HCT116 (cell line): ENCODE results near the gene KLHL25. TPM values are rescaled to one million over a fixed set of nuclear protein-coding genes. Genes with fewer than 3 reads are reported as not detected.

ENCODE experiments used
- ATAC-seq: fragments of 200-7000 bp; cut with Tn5 transposase; 2 replicates; pipeline ENCODE4 v1.9.1; 2020; ENCODE audit warnings: mild to moderate bottlenecking, moderate library complexity
- BruUV-seq: library from RNA; stranded (reverse); fragments of 400-500 nt; replicated peaks from 2 replicates; lab custom pipeline; 2021; lab: Mats Ljungman, UMichigan
- CTCF ChIA-PET: fragments of 300-600 bp; sonication (Branson Sonifier 250); formaldehyde crosslinking; loops from one replicate; lab custom pipeline; 2021; ENCODE audit warnings: antibody characterized with exemption; lab: Charles Lee
- POLR2A ChIA-PET: fragments of 300-600, 350-600 bp; sonication (Branson Sonifier 250); formaldehyde crosslinking; loops from one replicate; lab custom pipeline; 2021; ENCODE audit warnings: antibody characterized with exemption; lab: Charles Lee
- RAD21 ChIA-PET, 2 experiments: fragments of 300-600 bp; sonication (Branson Sonifier 250); formaldehyde crosslinking; loops; one replicate each; lab custom pipeline; 2023; ENCODE audit warnings: low total read pairs in 2 of 2; ENCODE audit not compliant: uncharacterized antibody in 2 of 2, unreplicated experiment in 2 of 2, low non-redundant PET in 1 of 2; lab: Charles Lee
- DNase-seq: peaks from one replicate; pipeline ENCODE4 v3.0.0-alpha.2; 2010; ENCODE audit warnings: low read depth, low spot score
- H2AFZ ChIP-seq: fragments of 200-600 bp; shearing (Covaris generic), sonication (generic); 2 replicates; pipeline ENCODE4 v1.6.1; 2017; ENCODE audit warnings: low read depth, mixed run types, mixed read lengths, antibody characterized with exemption, low read length; ENCODE audit not compliant: poor library complexity, severe bottlenecking
- H3K27ac ChIP-seq: 2 replicates; pipeline ENCODE4 v1.5.1; 2012; ENCODE audit warnings: low read depth, low read length
- H3K27me3 ChIP-seq: fragments of 200-600 bp; sonication (generic); 2 replicates; pipeline ENCODE4 v1.6.1; 2016; ENCODE audit warnings: mixed run types, low read length, mixed read lengths; ENCODE audit not compliant: insufficient read depth
- H3K36me3 ChIP-seq, 2 experiments: fragments of 200-500 bp in 1 of 2; fragments of 200-600 bp in 1 of 2; sonication (Bioruptor generic) in 1 of 2; sonication (generic) in 1 of 2; 2 replicates each; pipeline versions ENCODE4 v1.5.1 to v1.6.1; 2014 to 2016; ENCODE audit warnings: low read length in 2 of 2, inconsistent platforms in 1 of 2, mixed read lengths in 1 of 2, mixed run types in 1 of 2; ENCODE audit not compliant: insufficient read depth in 2 of 2, control insufficient read depth in 1 of 2
- H3K4me1 ChIP-seq, 2 experiments: fragments of 200-600 bp in 1 of 2; sonication (generic) in 1 of 2; 2 replicates each; pipeline versions ENCODE4 v1.5.1 to v1.6.1; 2012 to 2017; ENCODE audit warnings: low read length in 2 of 2, inconsistent platforms in 1 of 2, mild to moderate bottlenecking in 1 of 2, mixed read lengths in 1 of 2, mixed run types in 1 of 2, moderate library complexity in 1 of 2; ENCODE audit not compliant: insufficient read depth in 2 of 2, control insufficient read depth in 1 of 2
- H3K4me2 ChIP-seq: fragments of 200-600 bp; sonication (generic); 2 replicates; pipeline ENCODE4 v1.6.1; 2017; ENCODE audit warnings: mixed run types, low read length, mixed read lengths
- H3K4me3 ChIP-seq, 2 experiments: fragments of 200-600 bp in 1 of 2; sonication (generic) in 1 of 2; replicated peaks in 1 of 2; 2 replicates each; pipeline ENCODE4 v1.5.1; 2011 to 2016; ENCODE audit warnings: low read length in 2 of 2, control low read depth in 1 of 2, low read depth in 1 of 2, mild to moderate bottlenecking in 1 of 2, mixed read lengths in 1 of 2, mixed run types in 1 of 2
- H3K79me2 ChIP-seq: fragments of 200-600 bp; sonication (generic); 2 replicates; pipeline ENCODE4 v1.6.1; 2017; ENCODE audit warnings: mild to moderate bottlenecking, mixed run types, low read length, moderate library complexity, mixed read lengths; ENCODE audit not compliant: insufficient read depth
- H3K9ac ChIP-seq: fragments of 200-600 bp; sonication (generic); 2 replicates; pipeline ENCODE4 v1.6.1; 2016; ENCODE audit warnings: low read length, mixed read lengths
- H3K9me2 ChIP-seq: fragments of 200-600 bp; sonication (generic), shearing (Covaris generic); 2 replicates; pipeline ENCODE4 v1.6.1; 2017; ENCODE audit warnings: mixed run types, mild to moderate bottlenecking, moderate library complexity; ENCODE audit not compliant: insufficient read depth
- H3K9me3 ChIP-seq, 2 experiments: fragments of 200-500 bp in 1 of 2; fragments of 200-600 bp in 1 of 2; sonication (Bioruptor generic) in 1 of 2; sonication (generic) in 1 of 2; 2 replicates each; pipeline ENCODE4 v1.6.1; 2014 to 2017; ENCODE audit warnings: low read length in 2 of 2, mixed read lengths in 2 of 2, inconsistent platforms in 1 of 2, low read depth in 1 of 2, mild to moderate bottlenecking in 1 of 2, mixed run types in 1 of 2, moderate library complexity in 1 of 2; ENCODE audit not compliant: control insufficient read depth in 1 of 2, insufficient read depth in 1 of 2
- H4K20me1 ChIP-seq: fragments of 200-600 bp; sonication (generic), shearing (Covaris generic); 2 replicates; pipeline ENCODE4 v1.6.1; 2017; ENCODE audit warnings: mixed run types, mild to moderate bottlenecking, moderate library complexity; ENCODE audit not compliant: insufficient read depth
- CBX3 ChIP-seq: IDR thresholded peaks from 2 replicates; pipeline ENCODE4 v1.6.1; 2012; ENCODE audit warnings: low read depth
- EGR1 ChIP-seq: IDR thresholded peaks from 2 replicates; pipeline ENCODE4 v1.6.1; 2012; ENCODE audit warnings: low read depth
- EZH2 ChIP-seq: fragments of 200-600 bp; sonication (generic); IDR thresholded peaks from 2 replicates; pipeline ENCODE4 v1.6.1; 2017; ENCODE audit warnings: antibody characterized with exemption, mixed run types
- FOSL1 ChIP-seq: IDR thresholded peaks from 2 replicates; pipeline ENCODE4 v1.6.1; 2012; ENCODE audit warnings: low read depth
- JUND ChIP-seq: IDR thresholded peaks from 2 replicates; pipeline ENCODE4 v1.6.1; 2012
- MAX ChIP-seq: IDR thresholded peaks from 2 replicates; pipeline ENCODE4 v1.6.1; 2012
- POLR2A ChIP-seq: IDR thresholded peaks from 2 replicates; pipeline ENCODE4 v1.7.0; 2011; ENCODE audit warnings: borderline replicate concordance; ENCODE audit not compliant: insufficient read depth, insufficient read length; ENCODE audit errors: extremely low read depth
- POLR2AphosphoS5 ChIP-seq: IDR thresholded peaks from 2 replicates; pipeline ENCODE4 v1.6.1; 2011; ENCODE audit warnings: mild to moderate bottlenecking, low read depth, low read length, moderate library complexity
- SIN3A ChIP-seq: IDR thresholded peaks from 2 replicates; pipeline ENCODE4 v1.6.1; 2012; ENCODE audit warnings: low read depth
- YY1 ChIP-seq: IDR thresholded peaks from 2 replicates; pipeline ENCODE4 v1.6.1; 2011; ENCODE audit warnings: low read length, low read depth, moderate library complexity, mild to moderate bottlenecking; ENCODE audit not compliant: insufficient replicate concordance; ENCODE audit errors: extremely low read depth
- intact Hi-C: fragments of 100-400 bp; cut with micrococcal nuclease; formaldehyde crosslinking; loops from 2 replicates; pipeline ENCODE4 v1.10.0; 2022
- total RNA-seq: library from RNA; stranded (reverse); gene quantifications from one replicate; pipeline ENCODE4 v1.2.1, GENCODE V29; 2021; ENCODE audit not compliant: unreplicated experiment
- TF ChIP-seq, protein P1 (sequence below): IDR thresholded peaks from 2 replicates; pipeline ENCODE4 v1.6.1; 2012

Gene KLHL25
- total RNA-seq, 1 experiment from 2014 or later, result 5.3 TPM

DNA sequence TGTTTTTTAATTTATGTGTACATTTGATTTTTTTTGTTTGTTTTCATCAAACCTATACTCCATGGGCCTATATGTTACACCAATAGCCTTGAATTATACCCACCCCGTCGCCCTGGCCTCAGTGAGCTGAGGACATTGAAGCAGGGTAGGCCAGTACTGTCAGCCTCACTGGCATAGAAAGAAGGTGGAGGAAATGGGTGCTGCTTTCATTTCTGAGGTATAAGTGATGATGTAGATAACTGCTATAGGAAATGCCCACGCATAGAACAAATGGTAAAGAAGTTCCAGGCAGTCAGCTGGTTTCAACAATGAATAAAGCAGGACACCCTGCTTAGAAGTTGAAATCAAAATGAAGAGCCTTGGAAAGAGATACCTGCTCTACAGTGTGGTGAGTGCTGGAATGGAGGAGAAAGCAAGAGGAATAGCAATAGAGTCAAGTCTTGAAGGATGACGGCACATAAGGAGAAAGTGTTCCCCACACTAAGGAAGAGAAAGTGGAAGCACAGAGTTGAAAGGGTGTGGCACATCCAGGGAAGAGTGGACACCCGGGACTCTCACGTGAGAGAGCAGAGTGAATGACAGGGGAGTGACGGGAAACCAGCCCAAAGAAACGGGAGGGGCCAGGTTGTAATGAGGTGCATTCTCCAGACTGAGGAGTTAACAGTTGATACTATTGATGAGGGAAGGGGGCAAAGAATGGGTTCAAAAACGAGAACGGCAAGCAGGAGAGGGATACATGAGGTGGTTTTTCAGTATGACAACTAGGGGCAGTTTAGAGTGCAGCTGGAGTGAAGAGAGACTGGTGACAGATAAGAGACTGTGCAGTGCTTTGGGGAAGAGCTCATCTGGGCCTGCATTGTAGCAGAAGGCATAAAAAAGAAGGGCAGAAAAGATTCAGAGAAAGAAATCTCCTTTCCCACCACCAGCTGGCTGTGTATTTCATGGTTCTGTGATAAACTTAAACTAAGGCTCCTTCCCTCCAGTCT is 70.5 kb downstream of the KLHL25 start:
- intact Hi-C loops, result loop anchor here (10.0 kb wide), 1 partner anchor 419 kb away; no protein-coding TSS in a partner anchor
- no peak overlapping the region for H3K27ac ChIP-seq
- no peak overlapping the region for H3K4me3 ChIP-seq
- H3K79me2 ChIP-seq, result no peaks in the 10 kb centered on the region
- H3K9me3 ChIP-seq, result no peaks in the 10 kb centered on the region
- H2AFZ ChIP-seq, result no peak overlapping the region
- BruUV-seq, result no TSS peak
- H4K20me1 ChIP-seq, result no peaks in the 10 kb centered on the region
- no peaks in the 10 kb centered on the region for H3K9me2 ChIP-seq
- ChIA-PET POLR2A (no interaction called here), RAD21 (no interaction called here), CTCF (no interaction called here)
- no peak for TF ChIP-seq YY1
- TF ChIP-seq EZH2, result no peak
- TF ChIP-seq FOSL1, result no peak
- TF ChIP-seq EGR1, result no peak
- TF ChIP-seq SIN3A, result no peak
- TF ChIP-seq JUND, result no peak
- no peak for TF ChIP-seq POLR2AphosphoS5
- no peak for TF ChIP-seq CBX3
- no peak for TF ChIP-seq MAX
- no peak for TF ChIP-seq POLR2A
- TF ChIP-seq, protein P1, sequence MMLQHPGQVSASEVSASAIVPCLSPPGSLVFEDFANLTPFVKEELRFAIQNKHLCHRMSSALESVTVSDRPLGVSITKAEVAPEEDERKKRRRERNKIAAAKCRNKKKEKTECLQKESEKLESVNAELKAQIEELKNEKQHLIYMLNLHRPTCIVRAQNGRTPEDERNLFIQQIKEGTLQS, result no peak
- no peak for DNase-seq
- peaks cover 11 to 18% of the 10 kb centered on the region in 2 experiments; a peak in 3 of 4 replicates for H3K36me3 ChIP-seq
- no peaks in the 10 kb centered on the region for H3K27me3 ChIP-seq
- H3K9ac ChIP-seq, result no peak overlapping the region
- ATAC-seq, result no peak
- H3K4me2 ChIP-seq, result no peak overlapping the region
- no peaks in the 10 kb centered on the region for H3K4me1 ChIP-seq
